Gastrocnemius medialis (tissue), 4 donors: Measurements from ENCODE around the gene CKAP2. TPM values are rescaled to one million over a fixed set of nuclear protein-coding genes. Genes with fewer than 3 reads are reported as not detected.

Experiments
- total RNA-seq, 4 donors: library from RNA; depleted of rRNA; stranded (reverse); fragments of >200 nt; gene quantifications; one replicate each; pipeline versions ENCODE4 v1.1.0 to v1.2.3, GENCODE V29; 2016

CKAP2 gene
- total RNA-seq, 4 donors from 2014 or later, result 3.6 to 5.0 (median 4.9) TPM

Other genes starting within 250 kb of the CKAP2 start
- gene THSD1, start 49.3 kb upstream of the CKAP2 start, total RNA-seq, result 1 to 10 TPM; 3.6 to 4.9 (median 4.5) TPM
- 10 to 100 TPM; 27.1 to 55.7 (median 45.2) TPM for gene VPS36, start 4.8 kb upstream of the CKAP2 start, total RNA-seq
- 1 to 10 TPM in 3 of 4 donors, under 1 TPM in 1; 0.55 to 1.3 (median 1.1) TPM for gene HNRNPA1L2, start 187.0 kb downstream of the CKAP2 start, total RNA-seq
- 10 to 100 TPM; 37.5 to 48.5 (median 40.1) TPM for gene SUGT1, start 197.4 kb downstream of the CKAP2 start, total RNA-seq